IPS-NIHi7 (cell line): ENCODE measurements around the gene HOXA13.

Source experiments
- DNase-seq: peaks from one replicate; pipeline ENCODE4 v3.0.0; 2012; ENCODE audit warnings: mixed read lengths; ENCODE audit errors: extremely low spot score

HOXA13 gene

GRCh38 chr7:27207348-27207985 lies 7.6 kb upstream of the HOXA13 start:
- no peak for DNase-seq

GRCh38 chr7:27205325-27206280 lies 5.7 kb upstream of the HOXA13 start:
- no peak for DNase-seq

GRCh38 chr7:27204851-27205322 lies 5.0 kb upstream of the HOXA13 start:
- DNase-seq = no peak

GRCh38 chr7:27203964-27204594 lies 4.2 kb upstream of the HOXA13 start:
- no peak for DNase-seq

GRCh38 chr7:27203365-27203953 lies 3.6 kb upstream of the HOXA13 start:
- no peak for DNase-seq

GRCh38 chr7:27202862-27203134 lies 2.9 kb upstream of the HOXA13 start:
- no peak for DNase-seq

GRCh38 chr7:27202018-27202861 lies 2.3 kb upstream of the HOXA13 start:
- DNase-seq = no peak

- DNase-seq = no peak
These were observed 1.7 kb upstream of the HOXA13 start for GRCh38 chr7:27201580-27202017.

GRCh38 chr7:27200761-27201579 lies 1.1 kb upstream of the HOXA13 start:
- no peak for DNase-seq

- no peak for DNase-seq
These were observed 755 bp downstream of the HOXA13 start for GRCh38 chr7:27198871-27199801.

- no peak for DNase-seq
These were observed 1.6 kb downstream of the HOXA13 start for GRCh38 chr7:27198138-27198841.

GRCh38 chr7:27197137-27198042 lies 2.5 kb downstream of the HOXA13 start:
- no peak for DNase-seq

- DNase-seq = no peak
These were observed 3.6 kb downstream of the HOXA13 start for GRCh38 chr7:27196287-27196767.

GRCh38 chr7:27194686-27195379 lies 5.1 kb downstream of the HOXA13 start:
- DNase-seq = no peak

GRCh38 chr7:27194002-27194352 lies 5.9 kb downstream of the HOXA13 start:
- no peak for DNase-seq

GRCh38 chr7:27193335-27194001 lies 6.4 kb downstream of the HOXA13 start:
- no peak for DNase-seq
